GM06990 (cell line): ENCODE measurements around the gene ADORA2B.

Experiments used
- DNase-seq: peaks from one replicate; pipeline ENCODE4 v3.0.0-alpha.2; 2011; ENCODE audit not compliant: insufficient read length; ENCODE audit errors: extremely low read depth
- H3K27me3 ChIP-seq: replicated peaks from 2 replicates; pipeline ENCODE4 v1.6.0; 2011; ENCODE audit warnings: low read length; ENCODE audit not compliant: control insufficient read depth, insufficient read depth
- H3K36me3 ChIP-seq: 2 replicates; pipeline ENCODE4 v1.5.1; 2011; ENCODE audit warnings: low read length; ENCODE audit not compliant: control insufficient read depth, insufficient read depth
- H3K4me3 ChIP-seq: replicated peaks from 2 replicates; pipeline ENCODE4 v1.5.1; 2011; ENCODE audit warnings: low read depth, mild to moderate bottlenecking, control low read depth, low read length
- TF ChIP-seq, protein P1 (sequence below): IDR thresholded peaks from 2 replicates; pipeline ENCODE4 v1.5.1; 2011; ENCODE audit warnings: low read length, control low read depth, mild to moderate bottlenecking, inconsistent platforms; ENCODE audit not compliant: insufficient read depth, poor library complexity, severe bottlenecking

ADORA2B gene

GRCh38 chr17:16005636-16006035, 60.7 kb downstream of the ADORA2B start:
- TF ChIP-seq, protein P1, sequence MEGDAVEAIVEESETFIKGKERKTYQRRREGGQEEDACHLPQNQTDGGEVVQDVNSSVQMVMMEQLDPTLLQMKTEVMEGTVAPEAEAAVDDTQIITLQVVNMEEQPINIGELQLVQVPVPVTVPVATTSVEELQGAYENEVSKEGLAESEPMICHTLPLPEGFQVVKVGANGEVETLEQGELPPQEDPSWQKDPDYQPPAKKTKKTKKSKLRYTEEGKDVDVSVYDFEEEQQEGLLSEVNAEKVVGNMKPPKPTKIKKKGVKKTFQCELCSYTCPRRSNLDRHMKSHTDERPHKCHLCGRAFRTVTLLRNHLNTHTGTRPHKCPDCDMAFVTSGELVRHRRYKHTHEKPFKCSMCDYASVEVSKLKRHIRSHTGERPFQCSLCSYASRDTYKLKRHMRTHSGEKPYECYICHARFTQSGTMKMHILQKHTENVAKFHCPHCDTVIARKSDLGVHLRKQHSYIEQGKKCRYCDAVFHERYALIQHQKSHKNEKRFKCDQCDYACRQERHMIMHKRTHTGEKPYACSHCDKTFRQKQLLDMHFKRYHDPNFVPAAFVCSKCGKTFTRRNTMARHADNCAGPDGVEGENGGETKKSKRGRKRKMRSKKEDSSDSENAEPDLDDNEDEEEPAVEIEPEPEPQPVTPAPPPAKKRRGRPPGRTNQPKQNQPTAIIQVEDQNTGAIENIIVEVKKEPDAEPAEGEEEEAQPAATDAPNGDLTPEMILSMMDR: no peak
- DNase-seq: no peak
- peaks cover 13% of the 10 kb centered on the region for H3K36me3 ChIP-seq
- no peak overlapping the region for H3K4me3 ChIP-seq
- no peaks in the 10 kb centered on the region for H3K27me3 ChIP-seq

DNA sequence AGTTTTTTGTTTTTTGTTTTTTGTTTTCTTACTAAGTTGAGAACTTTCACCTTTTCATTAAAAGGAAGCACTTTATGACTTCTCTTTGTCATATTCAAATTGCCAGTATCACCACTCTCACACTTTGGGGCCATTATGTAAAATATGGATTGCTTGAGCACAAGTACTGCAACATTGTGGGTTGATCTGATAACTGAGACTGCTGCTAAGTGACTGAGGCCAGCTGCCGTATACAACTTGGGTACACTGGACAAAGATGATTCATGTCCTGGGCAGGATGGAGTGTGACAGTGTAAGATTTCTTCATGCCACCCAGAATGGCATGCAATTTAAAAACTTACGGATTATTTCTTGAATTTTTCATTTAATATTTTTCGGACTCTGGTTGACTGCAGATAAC, 62.5 kb downstream of the ADORA2B start:
- no peak for DNase-seq
- H3K27me3 ChIP-seq: no peaks in the 10 kb centered on the region
- H3K4me3 ChIP-seq: no peak overlapping the region
- H3K36me3 ChIP-seq: peaks cover 13% of the 10 kb centered on the region
- TF ChIP-seq, protein P1: no peak

- no peak overlapping the region for H3K4me3 ChIP-seq
- TF ChIP-seq, protein P1: no peak
- peaks cover 2% of the 10 kb centered on the region; the same call in 1 of the 2 replicates for H3K36me3 ChIP-seq
- DNase-seq: no peak
- no peaks in the 10 kb centered on the region for H3K27me3 ChIP-seq
Measured at GRCh38 chr17:16013943-16014407, 69.0 kb downstream of the ADORA2B start.

- no peaks in the 10 kb centered on the region for H3K27me3 ChIP-seq
- TF ChIP-seq, protein P1: no peak
- no peak overlapping the region for H3K4me3 ChIP-seq
- H3K36me3 ChIP-seq: peaks cover 4% of the 10 kb centered on the region
- DNase-seq: no peak
Measured at GRCh38 chr17:16019347-16019746, 74.4 kb downstream of the ADORA2B start.

DNA sequence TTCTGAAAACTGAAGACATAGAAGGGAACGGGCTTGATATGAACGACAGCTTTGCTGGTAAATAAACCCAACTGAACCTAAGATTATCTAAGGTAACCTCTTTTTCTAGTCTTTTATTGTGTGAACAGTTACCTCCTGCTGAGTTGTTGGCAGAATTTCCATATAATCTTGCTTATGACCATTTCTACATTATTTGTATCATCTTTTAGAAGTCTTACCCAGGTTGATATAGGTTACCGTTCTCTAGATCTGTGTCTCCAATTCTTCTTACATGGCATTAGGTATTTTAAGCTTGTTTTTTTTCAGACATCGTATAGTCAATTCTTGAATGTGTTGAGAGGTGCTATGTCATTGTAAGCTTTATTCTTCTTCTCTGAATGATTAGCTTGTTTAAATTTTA, 79.0 kb downstream of the ADORA2B start:
- peaks cover 20% of the 10 kb centered on the region for H3K36me3 ChIP-seq
- no peak overlapping the region for H3K4me3 ChIP-seq
- TF ChIP-seq, protein P1: no peak
- no peak for DNase-seq
- H3K27me3 ChIP-seq: no peaks in the 10 kb centered on the region

GRCh38 chr17:16025202-16025601, 80.3 kb downstream of the ADORA2B start:
- Histone ChIP-seq H3K36me3 (peaks cover 23% of the 10 kb centered on the region), H3K27me3 (no peaks in the 10 kb centered on the region), H3K4me3 (no peak overlapping the region)
- no peak for DNase-seq
- TF ChIP-seq, protein P1: no peak
